Measurements from ENCODE around the gene COX7A1.

The COX7A1 gene

DNA sequence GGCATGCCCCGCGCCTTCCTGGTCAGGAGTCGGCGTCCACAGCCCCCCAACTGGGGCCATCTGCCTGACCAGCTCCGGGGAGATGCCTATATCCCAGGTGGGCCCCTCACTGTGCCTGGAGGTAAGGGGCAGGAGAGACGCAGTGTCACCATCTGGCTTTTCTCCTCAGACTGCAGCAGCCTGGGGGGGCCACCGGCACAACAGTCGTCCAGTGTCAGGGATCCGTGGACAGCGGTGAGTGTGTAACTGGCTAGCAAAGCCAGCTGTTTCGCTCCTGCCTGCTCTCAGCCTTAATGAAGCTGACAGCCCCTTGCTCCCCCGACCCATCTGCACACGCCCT lies 41.1 kb downstream of the COX7A1 start:
- no peak for DNase-seq

DNA sequence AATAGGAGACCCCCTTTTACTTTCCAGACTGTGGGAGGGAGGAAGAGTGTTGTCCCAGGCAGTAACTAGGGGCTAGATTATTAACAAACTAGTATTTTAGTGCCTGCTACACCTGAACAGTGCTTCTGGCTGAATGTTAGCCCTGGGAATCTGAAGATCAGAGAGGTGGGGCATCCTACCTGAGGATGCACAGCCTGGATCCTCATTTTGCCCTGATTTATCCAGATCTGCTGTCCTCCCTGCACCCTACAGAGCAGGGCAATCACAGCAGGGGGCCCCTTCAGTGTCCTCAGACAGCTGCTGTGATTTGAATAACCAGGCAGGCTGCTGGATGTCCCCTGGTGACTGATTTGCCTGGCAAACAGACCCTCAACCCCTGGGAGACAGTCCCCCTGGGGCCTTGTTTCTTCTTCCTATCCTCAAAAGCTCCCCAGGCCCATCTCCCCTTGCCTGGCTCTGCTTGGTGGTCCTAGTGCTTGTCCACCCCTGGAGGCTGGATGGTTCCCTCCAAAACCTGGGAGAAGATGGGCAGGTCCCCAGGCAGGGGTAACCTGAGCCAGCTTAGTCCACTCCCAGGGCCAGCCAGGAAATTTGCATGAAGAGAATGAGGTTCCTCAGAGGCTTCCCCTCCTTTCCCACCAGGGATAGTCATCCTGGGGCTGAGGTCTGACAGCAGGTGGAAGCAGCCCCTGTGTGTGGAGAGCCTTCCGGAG lies 41.6 kb downstream of the COX7A1 start, which contains the start of gene OVOL3:
Gene OVOL3 (plus strand): TSS at position 657 of the 713 bp plus-strand sequence. CDS start 60 bp downstream, outside the sequence.
- no peak for DNase-seq

DNA sequence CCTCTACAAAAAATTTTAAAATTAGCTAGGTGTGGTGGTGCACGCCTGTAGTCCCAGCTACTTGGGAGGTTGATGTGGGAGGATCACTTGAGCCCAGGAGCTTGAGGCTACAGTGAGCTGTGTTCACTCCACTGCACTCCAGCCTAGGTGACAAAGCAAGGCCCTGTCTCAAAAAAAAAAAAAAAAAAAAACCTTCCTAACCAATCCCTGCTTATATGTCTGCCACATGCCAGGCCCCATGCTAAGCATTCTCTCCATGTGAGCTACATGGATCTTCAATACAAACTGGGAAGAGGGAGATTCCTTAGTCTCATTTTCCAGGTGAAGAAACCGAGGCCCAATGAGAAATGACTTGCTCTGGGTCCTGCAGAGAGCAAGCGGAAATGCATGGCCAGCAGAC lies 43.6 kb downstream of the COX7A1 start:
- no peak for DNase-seq

DNA sequence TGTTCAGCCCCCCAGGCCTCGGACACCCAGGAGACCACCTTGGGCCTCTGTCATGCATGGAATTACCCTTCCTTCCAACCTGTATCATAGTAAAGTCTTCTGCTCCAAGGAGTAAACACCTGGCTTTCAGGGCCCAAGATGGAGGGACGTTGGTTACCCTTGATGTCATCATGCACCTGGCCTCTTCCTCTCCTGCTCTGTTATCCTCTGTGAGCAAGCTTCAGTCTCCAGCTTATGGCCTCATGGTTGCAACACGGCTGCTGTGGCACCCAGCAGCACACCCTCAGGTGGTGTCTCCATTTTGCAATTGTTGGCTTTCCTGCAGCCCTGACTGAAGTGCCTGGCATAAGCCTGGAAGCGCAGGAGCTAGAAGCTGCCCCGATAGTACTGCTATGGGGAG lies 45.3 kb downstream of the COX7A1 start:
- DNase-seq: no peak

DNA sequence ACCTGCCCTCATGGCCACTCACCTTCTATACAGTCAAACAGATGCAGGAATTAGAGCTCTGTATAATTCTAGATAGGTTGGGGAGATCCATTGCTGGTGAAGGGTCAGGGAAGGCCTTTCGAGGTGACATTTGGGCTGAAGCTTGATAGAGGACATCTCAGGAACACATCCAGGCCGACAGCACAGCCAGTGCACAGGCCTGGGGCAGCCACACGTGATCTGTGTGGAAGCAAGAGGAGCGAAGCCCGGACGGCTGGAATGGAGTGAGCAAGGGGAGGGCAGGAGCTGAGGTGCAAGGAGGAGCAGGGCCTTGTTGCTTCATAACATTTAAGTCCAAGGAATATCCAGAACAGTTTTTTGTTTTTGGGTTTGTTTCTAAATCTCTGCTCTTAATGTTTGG lies 45.8 kb downstream of the COX7A1 start:
- DNase-seq: no peak

DNA sequence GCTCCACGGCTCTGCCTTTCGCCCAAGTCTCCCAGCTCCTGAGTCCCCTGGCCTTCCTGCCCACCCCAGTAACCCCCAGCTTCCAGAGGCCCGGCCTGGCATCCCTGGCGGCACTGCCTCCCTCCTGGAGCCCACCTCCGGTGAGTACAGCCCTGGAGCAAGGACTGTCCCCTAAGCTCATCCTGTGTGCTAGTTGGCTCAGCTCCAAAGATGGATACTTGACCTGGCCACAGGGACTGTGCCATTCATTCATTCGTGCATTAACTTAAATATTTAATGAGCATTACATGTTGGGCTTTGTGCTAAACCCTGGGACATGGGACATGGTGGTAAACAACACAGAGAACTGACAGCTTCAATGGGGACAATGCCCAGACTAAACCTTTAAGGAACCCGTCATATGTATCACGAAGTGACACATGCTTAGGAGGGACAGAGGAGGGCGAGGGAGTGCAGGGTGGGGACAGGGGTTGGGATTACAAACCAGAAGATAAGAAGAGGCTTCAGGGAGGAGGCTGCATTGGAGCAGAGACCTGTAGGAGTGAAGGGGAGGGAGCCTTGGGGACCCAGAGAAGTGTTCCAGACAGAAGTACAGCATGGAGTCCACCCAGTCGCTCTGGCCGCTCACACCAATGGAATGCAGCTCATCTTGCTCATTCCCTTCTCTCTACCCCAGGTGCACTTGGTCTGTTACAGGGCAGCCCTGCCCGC lies 48.2 kb downstream of the COX7A1 start:
- DNase-seq: no peak

DNA sequence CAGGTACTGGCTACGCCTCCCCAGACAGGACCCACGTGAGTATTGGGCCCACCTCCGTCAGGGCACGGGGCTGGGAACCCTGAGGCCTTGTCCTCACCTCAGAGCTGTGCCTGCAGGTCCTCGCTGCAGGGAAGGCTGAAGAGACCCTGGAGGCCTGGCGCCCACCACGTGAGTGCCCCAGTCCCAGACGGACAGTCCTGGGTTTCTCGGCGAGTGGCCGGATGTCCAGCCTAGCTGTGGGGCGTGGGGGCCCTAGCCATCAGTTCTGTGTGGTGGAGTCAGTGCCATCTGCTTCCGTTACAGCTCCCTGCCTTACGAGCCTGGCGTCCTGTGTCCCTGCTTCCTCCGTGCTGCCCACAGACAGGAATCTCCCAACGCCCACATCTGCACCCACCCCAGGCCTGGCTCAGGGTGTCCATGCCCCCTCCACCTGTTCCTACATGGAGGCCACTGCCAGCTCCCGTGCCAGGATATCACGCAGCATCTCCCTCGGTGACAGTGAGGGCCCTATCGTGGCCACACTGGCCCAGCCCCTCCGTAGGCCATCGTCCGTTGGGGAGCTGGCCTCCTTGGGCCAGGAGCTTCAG lies 49.1 kb downstream of the COX7A1 start:
- DNase-seq: no peak

DNA sequence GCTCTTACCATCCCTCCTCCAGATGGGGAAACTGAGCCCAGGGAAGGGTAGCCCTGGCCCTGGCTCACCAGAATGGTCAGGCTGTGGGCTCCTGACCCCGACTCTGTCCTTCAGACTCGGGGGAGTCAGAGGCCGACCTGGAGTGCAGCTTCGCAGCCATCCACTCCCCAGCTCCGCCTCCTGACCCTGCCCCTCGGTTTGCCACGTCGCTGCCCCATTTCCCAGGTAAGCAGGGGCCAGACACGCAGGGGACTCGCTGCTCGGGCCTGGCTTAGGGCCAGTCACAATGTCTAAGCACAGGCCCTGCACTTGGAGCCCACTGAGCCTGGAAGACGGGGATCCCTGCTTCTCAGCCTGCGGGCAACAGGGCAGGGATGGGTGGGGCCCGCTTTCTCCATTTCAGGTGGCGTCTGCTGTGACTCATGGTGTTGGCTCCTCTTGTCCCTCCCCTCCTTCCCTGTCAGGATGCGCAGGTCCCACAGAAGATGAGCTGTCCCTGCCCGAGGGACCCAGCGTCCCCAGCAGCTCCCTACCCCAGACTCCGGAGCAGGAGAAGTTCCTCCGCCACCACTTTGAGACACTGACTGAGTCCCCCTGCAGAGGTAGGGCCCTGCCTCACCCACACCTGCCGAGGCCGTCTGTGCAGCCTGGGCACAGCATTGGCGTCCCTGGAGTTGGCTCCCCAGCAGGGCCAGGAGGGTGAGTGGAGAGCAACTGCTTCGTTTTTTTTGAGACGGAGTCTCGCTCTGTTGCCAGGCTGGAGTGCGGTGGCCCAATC lies 50.5 kb downstream of the COX7A1 start:
- DNase-seq: no peak
